Activated CD4-positive, alpha-beta T cell treated with anti-CD3 and anti-CD28 coated beads, Interleukin-2, Interleukin-6, amounts not matched to agents 100 ng/mL and 50 ng/mL, durations not matched to agents 16 hours and 8 hours (primary cell): ENCODE results near the gene TNFRSF6B.
"Not testable (repeated sequence)": the region's sequence is repeated elsewhere in the genome, so short reads cannot be mapped to it uniquely, and the experiment has no call there.

Experiments used
- DNase-seq: peaks from one replicate; pipeline ENCODE4 v3.0.0-alpha.2; 2020

The TNFRSF6B gene

DNA sequence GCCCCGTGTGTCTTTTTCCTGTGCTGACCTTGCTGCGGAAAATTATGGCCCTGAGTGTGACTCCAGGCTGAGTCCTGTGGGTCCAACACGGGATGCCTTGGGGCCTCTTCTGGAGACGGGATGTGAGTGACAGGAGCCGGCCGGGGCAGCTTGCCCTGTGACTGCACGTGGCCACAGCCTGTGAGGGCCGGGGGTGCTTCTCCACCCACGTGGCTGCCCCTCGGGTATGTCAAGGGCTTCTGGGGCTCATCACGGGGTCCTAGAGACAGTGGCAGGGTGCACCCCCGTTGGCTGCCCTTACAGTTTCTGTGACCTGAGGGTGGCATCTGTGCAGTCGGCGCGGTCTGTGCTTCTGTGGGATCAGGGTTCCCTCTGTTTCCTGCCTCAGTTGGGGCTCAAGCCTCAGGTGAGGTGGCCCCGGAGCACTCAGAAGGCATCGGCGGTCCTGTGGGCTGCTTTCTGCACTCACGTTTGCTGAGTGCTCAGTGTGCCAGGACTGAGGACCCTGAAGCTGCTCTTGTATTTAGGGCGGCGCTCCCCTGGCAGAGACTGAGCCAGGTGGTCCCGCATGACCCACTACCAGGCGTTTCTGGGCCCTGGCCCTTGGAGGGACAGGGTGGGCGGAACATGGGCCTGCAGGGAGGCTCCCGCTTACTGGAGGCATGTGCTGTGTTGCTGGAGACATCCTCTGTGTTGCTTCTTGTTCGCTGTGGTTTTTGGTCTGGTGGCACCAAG is 33.0 kb upstream of the TNFRSF6B start:
- DNase-seq: no peak

DNA sequence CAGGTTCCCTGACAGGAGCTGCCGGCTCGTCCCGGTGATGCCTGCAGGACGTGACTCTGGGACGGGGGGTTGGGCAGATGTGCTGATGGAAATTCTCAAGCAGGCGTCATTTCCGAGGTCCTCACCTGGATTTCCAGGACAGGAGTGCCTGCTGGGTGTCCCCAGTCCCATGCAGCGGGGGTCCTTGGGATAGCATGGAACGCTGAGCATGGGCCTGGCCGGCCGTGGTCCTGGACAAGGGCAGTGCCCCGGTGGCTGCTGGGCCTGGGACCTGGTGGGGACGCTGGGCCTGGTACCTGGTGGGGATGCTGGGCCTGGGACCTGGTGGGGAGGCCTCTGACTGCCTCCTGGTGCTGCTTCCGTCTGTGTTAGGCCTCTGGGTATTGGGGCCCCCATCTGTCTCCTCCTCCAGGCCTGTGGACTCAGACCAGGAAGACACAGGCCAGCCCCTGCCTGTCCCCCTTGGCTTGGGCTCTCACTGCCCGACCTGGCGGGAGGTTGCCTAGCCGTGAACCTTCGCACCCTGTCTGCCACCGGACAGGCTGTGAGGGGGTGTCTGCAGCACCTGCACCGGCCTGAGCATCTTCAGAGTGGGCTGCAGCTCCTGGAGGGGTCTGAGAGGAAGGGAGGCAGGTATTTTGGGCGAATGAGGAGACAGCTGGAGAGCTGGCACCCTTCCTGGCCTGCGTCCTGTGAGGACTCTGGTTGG is 32.2 kb upstream of the TNFRSF6B start:
- DNase-seq: no peak

GRCh38 chr20:63664861-63665594 is 31.4 kb upstream of the TNFRSF6B start:
- no peak for DNase-seq

DNA sequence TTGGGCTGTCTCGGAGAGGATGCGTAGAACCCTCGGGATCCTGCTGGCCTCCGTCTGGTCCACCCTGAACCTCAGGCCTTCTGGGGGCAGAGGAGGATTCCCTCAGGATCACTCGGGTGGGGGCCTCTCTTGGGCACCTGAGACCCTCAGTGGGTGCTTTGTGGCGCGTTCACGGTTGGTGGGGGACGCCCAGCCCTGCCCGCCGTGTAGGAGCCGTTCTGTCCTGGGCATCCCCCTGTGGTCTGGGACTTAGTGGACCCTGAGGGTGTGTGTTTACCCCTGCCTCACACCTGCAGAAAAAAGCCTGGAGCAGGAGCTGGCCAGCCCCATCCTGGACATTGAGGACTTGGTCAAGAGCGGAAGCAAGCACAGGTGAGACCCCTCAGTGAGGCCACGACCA is 30.7 kb upstream of the TNFRSF6B start:
- no peak for DNase-seq

- DNase-seq: no peak
These were observed 28.6 kb upstream of the TNFRSF6B start for GRCh38 chr20:63667858-63668257.

GRCh38 chr20:63668351-63668750 is 28.1 kb upstream of the TNFRSF6B start:
- DNase-seq: no peak

DNA sequence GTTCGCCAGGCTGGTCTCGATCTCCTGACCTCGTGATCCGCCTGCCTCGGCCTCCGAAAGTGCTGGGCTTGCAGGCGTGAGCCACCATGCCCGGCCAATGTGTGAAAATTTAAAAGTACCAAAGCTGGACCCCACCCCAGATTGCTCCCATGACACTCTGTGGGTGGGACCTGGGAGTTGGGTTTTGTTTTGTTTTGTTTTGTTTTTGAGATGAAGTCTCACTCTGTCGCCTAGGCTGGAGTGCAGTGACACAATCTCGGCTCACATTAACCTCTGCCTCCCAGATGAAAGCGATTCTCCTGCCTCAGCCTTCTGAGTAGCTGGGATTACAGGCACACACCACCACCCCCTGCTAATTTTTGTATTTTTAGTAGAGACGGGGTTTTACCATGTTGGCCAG is 24.8 kb upstream of the TNFRSF6B start:
- DNase-seq: not testable (repeated sequence)

GRCh38 chr20:63672666-63673065 is 23.8 kb upstream of the TNFRSF6B start:
- DNase-seq: no peak

DNA sequence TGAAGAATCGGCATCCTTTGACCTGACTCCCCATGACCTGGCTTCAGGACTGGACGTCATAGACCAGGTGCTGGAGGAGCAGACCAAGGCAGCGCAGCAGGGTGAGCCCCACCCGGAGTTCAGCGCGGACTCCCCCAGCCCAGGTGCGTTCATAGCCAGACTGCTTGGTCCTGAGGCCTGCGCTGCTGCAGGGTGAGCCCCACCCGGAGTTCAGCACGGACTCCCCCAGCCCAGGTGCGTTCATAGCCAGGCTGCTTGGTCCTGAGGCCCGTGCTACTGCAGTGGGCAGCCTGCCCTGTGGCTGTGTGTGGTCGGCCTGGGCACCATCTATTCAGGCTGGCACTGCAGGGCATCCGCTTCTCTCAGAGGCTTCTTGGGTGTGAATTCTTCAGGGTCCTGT is 22.5 kb upstream of the TNFRSF6B start:
- no peak for DNase-seq

GRCh38 chr20:63675681-63676368 is 20.6 kb upstream of the TNFRSF6B start:
- DNase-seq: no peak

- no peak for DNase-seq
These were observed 18.4 kb upstream of the TNFRSF6B start for GRCh38 chr20:63678071-63678470.

DNA sequence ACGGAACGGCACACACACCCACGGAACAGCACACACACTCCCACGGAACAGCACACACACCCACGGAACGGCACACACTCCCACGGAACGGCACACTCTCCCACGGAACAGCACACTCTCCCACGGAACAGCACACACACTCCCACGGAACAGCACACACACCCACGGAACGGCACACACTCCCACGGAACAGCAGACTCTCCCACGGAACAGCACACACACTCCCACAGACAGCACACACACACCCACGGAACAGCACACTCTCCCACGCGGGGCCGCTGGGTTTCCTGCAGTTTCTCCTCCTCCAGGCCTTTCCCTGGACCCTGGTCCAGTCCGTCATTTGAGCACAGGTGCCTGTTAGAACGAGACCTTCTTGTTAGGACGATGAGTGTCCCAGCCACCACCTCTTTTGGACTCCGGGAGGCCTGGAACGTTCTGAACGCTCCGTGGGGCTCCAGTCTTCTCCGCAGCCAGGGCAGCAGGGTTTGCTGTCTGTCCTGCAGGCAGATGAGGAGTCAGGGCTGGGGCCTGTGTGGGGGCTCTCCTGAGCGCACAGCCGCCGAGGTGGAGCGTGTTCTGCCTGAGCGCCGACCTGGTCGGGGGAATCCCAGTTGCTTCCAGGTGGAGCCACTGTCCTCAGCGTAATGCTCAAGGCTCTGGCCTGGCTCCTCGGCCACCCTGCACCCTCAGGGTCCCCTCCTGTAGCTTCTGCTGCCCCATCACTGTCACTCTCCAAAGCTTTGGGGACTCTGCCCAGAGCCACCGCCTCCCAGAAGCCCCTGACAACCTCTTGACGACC is 17.6 kb upstream of the TNFRSF6B start:
- no peak for DNase-seq

GRCh38 chr20:63679799-63680305 is 16.6 kb upstream of the TNFRSF6B start:
- no peak for DNase-seq

DNA sequence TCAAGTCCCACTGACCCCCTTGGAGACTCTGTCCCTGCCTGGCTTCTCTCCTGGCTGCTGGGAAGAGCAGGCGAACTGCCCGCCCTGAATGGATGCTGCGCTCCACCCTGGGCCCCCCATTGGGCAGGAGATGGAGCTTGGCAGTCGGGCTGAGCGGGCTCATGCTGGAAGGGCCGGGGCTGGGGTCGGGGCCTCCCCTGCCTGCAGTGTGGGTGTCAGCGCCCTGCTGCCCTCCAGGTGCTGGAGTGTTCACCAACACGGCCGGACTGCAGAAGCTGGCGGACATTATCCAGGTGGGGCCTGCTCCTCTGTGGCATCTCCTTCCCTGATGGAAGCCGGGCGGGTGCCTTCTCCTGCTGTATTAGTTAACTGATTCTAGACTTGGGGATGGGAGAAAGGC is 16.0 kb upstream of the TNFRSF6B start:
- no peak for DNase-seq

- DNase-seq: no peak
These were observed 15.4 kb upstream of the TNFRSF6B start for GRCh38 chr20:63680857-63681608.

GRCh38 chr20:63681609-63682142 is 14.8 kb upstream of the TNFRSF6B start:
- DNase-seq: no peak

GRCh38 chr20:63682384-63683139 is 13.9 kb upstream of the TNFRSF6B start:
- DNase-seq: no peak

DNA sequence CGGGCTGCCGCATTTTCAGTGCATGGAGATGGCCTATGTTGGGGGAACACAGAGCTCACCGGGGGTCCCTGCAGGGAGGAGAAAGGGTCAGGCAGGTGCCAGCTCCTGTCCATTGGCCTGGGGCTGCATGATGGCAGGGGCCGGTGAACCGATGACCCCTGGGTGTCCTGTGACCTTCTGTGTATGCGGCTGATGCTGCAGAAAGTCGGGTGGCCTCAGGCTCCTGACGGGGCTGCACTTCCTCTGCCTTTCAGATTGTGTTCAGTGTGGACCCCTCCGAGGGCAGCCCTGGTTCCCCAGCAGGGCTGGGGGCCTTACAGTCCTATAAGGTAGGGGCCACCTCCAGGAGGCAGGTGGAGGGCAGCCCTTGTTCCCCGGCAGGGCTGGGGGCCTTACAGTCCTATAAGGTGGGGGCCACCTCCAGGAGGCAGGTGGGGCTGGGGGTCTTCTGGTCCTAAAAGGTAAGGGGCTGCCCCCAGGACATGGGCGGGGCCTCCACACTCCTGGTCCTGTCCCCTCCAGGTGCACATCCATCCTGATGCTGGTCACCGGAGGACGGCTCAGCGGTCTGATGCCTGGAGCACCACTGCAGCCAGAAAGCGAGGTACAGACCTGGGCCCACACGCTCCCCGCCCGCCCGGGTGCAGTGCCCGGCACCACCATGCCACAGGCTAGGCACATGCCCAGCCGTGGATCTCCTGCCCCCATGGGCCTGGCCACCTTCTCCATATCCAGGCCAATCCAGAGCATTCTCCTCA is 11.0 kb upstream of the TNFRSF6B start:
- no peak for DNase-seq

DNA sequence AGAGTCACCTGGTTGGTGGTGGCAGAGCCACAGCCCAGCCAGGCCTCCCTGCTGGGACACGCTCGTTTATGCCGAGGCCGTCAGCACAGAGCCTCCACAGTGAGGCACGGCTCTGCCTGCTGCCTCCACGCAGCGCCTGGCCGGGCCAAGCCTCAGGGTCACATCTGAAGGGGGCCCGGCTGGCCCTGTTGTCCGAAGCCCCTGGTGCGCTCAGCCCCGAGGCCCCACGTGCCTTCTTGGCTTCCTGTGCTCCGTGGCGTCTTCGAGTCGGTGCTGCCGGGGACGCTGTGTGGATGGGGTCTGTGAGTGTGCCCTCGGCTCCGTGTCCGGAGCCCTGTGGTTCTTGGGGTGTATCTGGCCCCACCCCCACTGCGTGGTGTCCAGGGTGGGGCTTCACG is 10.4 kb upstream of the TNFRSF6B start:
- no peak for DNase-seq
